ENCODE measurements around the gene INAFM2. TPM values are rescaled to one million over a fixed set of nuclear protein-coding genes. Genes with fewer than 3 reads are reported as not detected.

The INAFM2 gene
- total and polyA plus RNA-seq, 10 of the 15 experiments (the other 5 are each of a cell fraction or from before 2014, with no cell fraction given) = 0.75 to 8.1 (median 3.9) TPM

DNA sequence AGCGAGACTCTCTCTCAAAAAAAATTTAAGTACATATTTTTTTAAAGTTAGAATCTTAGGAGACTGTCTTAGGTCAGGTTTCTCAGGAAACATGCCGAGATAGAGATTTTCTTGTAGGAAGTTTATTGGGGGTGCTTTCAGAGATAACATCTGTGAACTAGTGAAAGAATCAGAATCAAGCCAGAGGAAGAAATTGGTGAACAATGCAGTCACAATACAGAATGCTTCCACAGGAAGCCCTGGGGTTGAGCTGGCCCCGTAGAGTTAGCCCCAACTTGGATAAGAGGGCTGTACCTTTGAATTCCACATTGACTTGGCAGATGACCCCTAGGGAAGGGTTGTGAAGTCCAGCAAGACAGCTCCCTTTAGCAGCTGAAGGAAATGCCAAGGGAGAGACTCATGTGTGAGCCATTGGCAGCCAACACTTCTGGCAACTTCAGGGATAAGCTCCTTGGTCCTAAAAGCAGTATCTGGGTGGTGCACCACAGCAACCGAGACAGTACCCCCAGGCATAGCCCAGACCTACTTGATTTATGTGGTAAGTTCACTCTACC, 8.7 kb upstream of the INAFM2 start:
- DNase-seq (ENCODE audit: low read depth, low spot score) (no peak), FAIRE-seq (no peak), ATAC-seq (no peak)
- ChIA-PET POLR2A (interaction anchor here (1.6 kb wide), 1 partner anchor 36 kb away, joined by 5 read pairs; no protein-coding TSS in a partner anchor), CTCF (interaction anchor here (0.6 to 17.6 kb wide), 8 partner anchors 8 to 719 kb away, joined by 3 to 336 read pairs (median 4); partner anchors contain the start of genes CCDC9B and INAFM2), RAD21 (ENCODE audit: unreplicated experiment) (interaction anchor here (1.9 kb wide), 1 partner anchor 36 kb away, joined by 4 read pairs; no protein-coding TSS in a partner anchor), SMC1A (ENCODE audit: uncharacterized antibody, unreplicated experiment) (interaction anchor here (7.6 to 10.0 kb wide), 2 partner anchors 22 to 36 kb away, joined by 42 to 83 read pairs; no protein-coding TSS in a partner anchor)
- Histone ChIP-seq H3K36me3 (ENCODE audit: control insufficient read depth in 2 of 2, insufficient read depth in 2 of 2, low read length in 1 of 2) (no peaks in the 10 kb centered on the region), H3K27me3 (replicated peaks in 1 of 2; ENCODE audit: control insufficient read depth in 2 of 2, insufficient read depth in 2 of 2, low read length in 1 of 2) (peaks cover 0 to 3% of the 10 kb centered on the region in 2 experiments; a peak in 2 of 4 replicates), H3K79me2 (ENCODE audit: control insufficient read depth, insufficient read depth, low read length) (no peaks in the 10 kb centered on the region), H3K27ac (ENCODE audit: control insufficient read depth, insufficient read depth) (no peak overlapping the region), H4K20me1 (ENCODE audit: control insufficient read depth, insufficient read depth) (no peaks in the 10 kb centered on the region), H3K9me3 (replicated peaks; ENCODE audit: control insufficient read depth, insufficient read depth, low read length) (no peaks in the 10 kb centered on the region), H3K4me1 (ENCODE audit: control insufficient read depth, insufficient read depth, low read length) (0 out of 2 replicates have a peak, but pooled peaks cover 5% of the 10 kb centered on the region), H3K4me3 (no peak overlapping the region), H3K4me2 (ENCODE audit: control insufficient read depth, insufficient read depth) (no peak overlapping the region), H2AFZ (ENCODE audit: control insufficient read depth, low read depth, low read length) (no peak overlapping the region), H3K9ac (ENCODE audit: control insufficient read depth, insufficient read depth, low read length) (no peak overlapping the region)
- WGBS (ENCODE audit: insufficient coverage, insufficient replicate concordance, low lambda C conversion rate, missing lambda C conversion rate) = 30% methylated on average over 4 of the region's 4 CpGs
- no peak for TF ChIP-seq EP300 (IDR thresholded peaks at IDR 0.05; ENCODE audit: borderline replicate concordance in 1 of 2, control insufficient read depth in 1 of 2, low read depth in 2 of 2, low read length in 2 of 2)
- TF ChIP-seq NRF1 (conservative IDR thresholded peaks at IDR 0.05; ENCODE audit: low read depth, low read length) = no peak
- no peak for TF ChIP-seq SUZ12 (IDR thresholded peaks at IDR 0.05; ENCODE audit: unreplicated experiment)
- no peak for TF ChIP-seq CBX5 (IDR thresholded peaks at IDR 0.05; ENCODE audit: low read depth)
- TF ChIP-seq TCF3 (IDR thresholded peaks at IDR 0.05; ENCODE audit: borderline replicate concordance, insufficient read depth, low read depth, low read length) = no peak
- no peak for TF ChIP-seq CREB1 (IDR thresholded peaks at IDR 0.05; ENCODE audit: low read depth)
- no peak for TF ChIP-seq GATAD2B (conservative IDR thresholded peaks at IDR 0.05; ENCODE audit: low read depth)
- no peak for TF ChIP-seq POLR2A (IDR thresholded peaks at IDR 0.05; ENCODE audit: low read depth, low read length)
- intact Hi-C loops (cut with micrococcal nuclease; ENCODE audit: unreplicated experiment) (no loop called here), in situ Hi-C loops (cut with MboI) (loop anchor here (5.0 kb wide), 1 partner anchor 37 kb away; no protein-coding TSS in a partner anchor)
- BruUV-seq (replicated peaks) = no TSS peak
